GM12801 (cell line): Measurements from ENCODE around the gene ASIC4.

Experiments used
- TF ChIP-seq, protein P1 (sequence below): IDR thresholded peaks from one replicate; pipeline ENCODE4 v1.5.1; 2011; ENCODE audit warnings: control low read depth; ENCODE audit not compliant: insufficient read length; ENCODE audit errors: extremely low read depth

ASIC4 gene

GRCh38 chr2:219556413-219556812 is 42.1 kb downstream of the ASIC4 start:
- TF ChIP-seq, protein P1, sequence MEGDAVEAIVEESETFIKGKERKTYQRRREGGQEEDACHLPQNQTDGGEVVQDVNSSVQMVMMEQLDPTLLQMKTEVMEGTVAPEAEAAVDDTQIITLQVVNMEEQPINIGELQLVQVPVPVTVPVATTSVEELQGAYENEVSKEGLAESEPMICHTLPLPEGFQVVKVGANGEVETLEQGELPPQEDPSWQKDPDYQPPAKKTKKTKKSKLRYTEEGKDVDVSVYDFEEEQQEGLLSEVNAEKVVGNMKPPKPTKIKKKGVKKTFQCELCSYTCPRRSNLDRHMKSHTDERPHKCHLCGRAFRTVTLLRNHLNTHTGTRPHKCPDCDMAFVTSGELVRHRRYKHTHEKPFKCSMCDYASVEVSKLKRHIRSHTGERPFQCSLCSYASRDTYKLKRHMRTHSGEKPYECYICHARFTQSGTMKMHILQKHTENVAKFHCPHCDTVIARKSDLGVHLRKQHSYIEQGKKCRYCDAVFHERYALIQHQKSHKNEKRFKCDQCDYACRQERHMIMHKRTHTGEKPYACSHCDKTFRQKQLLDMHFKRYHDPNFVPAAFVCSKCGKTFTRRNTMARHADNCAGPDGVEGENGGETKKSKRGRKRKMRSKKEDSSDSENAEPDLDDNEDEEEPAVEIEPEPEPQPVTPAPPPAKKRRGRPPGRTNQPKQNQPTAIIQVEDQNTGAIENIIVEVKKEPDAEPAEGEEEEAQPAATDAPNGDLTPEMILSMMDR: no peak

GRCh38 chr2:219557320-219557719 is 43.0 kb downstream of the ASIC4 start:
- TF ChIP-seq, protein P1: no peak

- TF ChIP-seq, protein P1: no peak
These were observed 43.8 kb downstream of the ASIC4 start for GRCh38 chr2:219557791-219558785.

GRCh38 chr2:219559156-219559915 is 45.1 kb downstream of the ASIC4 start:
- TF ChIP-seq, protein P1: no peak

GRCh38 chr2:219560037-219560892 is 46.0 kb downstream of the ASIC4 start:
- TF ChIP-seq, protein P1: no peak

- TF ChIP-seq, protein P1: no peak
These were observed 46.6 kb downstream of the ASIC4 start for GRCh38 chr2:219560893-219561178.
